Ramos (cell line): ENCODE data around the gene ACOXL.

Source experiments
- in situ Hi-C: fragments of 300-500 bp; cut with MboI; formaldehyde crosslinking; loops from one replicate; pipeline ENCODE4 v1.14.3; 2022; ENCODE audit warnings: low sequenced_read_pairs; ENCODE audit not compliant: unreplicated experiment

ACOXL gene

GRCh38 chr2:110717734-110718133, 14.6 kb upstream of the ACOXL start:
- in situ Hi-C loops = no loop called here

GRCh38 chr2:110718382-110718781, 14.0 kb upstream of the ACOXL start:
- in situ Hi-C loops = no loop called here

- in situ Hi-C loops = no loop called here
Measured at GRCh38 chr2:110718990-110719389, 13.4 kb upstream of the ACOXL start.

- in situ Hi-C loops = no loop called here
Measured at GRCh38 chr2:110720547-110720946, 11.8 kb upstream of the ACOXL start.

GRCh38 chr2:110724820-110725219, 7.6 kb upstream of the ACOXL start:
- in situ Hi-C loops = no loop called here

- in situ Hi-C loops = no loop called here
Measured at GRCh38 chr2:110725370-110725769, 7.0 kb upstream of the ACOXL start.

- in situ Hi-C loops = no loop called here
Measured at GRCh38 chr2:110725859-110726258, 6.5 kb upstream of the ACOXL start.

- in situ Hi-C loops = no loop called here
Measured at GRCh38 chr2:110726285-110726684, 6.1 kb upstream of the ACOXL start.

- in situ Hi-C loops = no loop called here
Measured at GRCh38 chr2:110727923-110728322, 4.5 kb upstream of the ACOXL start.

- in situ Hi-C loops = no loop called here
Measured at GRCh38 chr2:110729106-110729505, 3.3 kb upstream of the ACOXL start.

- in situ Hi-C loops = no loop called here
Measured at GRCh38 chr2:110731064-110731463, 1.3 kb upstream of the ACOXL start.

- in situ Hi-C loops = no loop called here
Measured at GRCh38 chr2:110735366-110735765, 3.0 kb downstream of the ACOXL start.

GRCh38 chr2:110737783-110738182, 5.4 kb downstream of the ACOXL start:
- in situ Hi-C loops = no loop called here

GRCh38 chr2:110740747-110741349, 8.5 kb downstream of the ACOXL start:
- in situ Hi-C loops = no loop called here

- in situ Hi-C loops = no loop called here
Measured at GRCh38 chr2:110741491-110741980, 9.2 kb downstream of the ACOXL start.

- in situ Hi-C loops = no loop called here
Measured at GRCh38 chr2:110742412-110742811, 10.0 kb downstream of the ACOXL start.

- in situ Hi-C loops = no loop called here
Measured at GRCh38 chr2:110743600-110743999, 11.2 kb downstream of the ACOXL start.

- in situ Hi-C loops = no loop called here
Measured at GRCh38 chr2:110744429-110744828, 12.1 kb downstream of the ACOXL start.

- in situ Hi-C loops = no loop called here
Measured at GRCh38 chr2:110745048-110745447, 12.7 kb downstream of the ACOXL start.

GRCh38 chr2:110746586-110747521, 14.5 kb downstream of the ACOXL start:
- in situ Hi-C loops = no loop called here
